Kidney (tissue), 14 donors: ENCODE results near the gene HRG. TPM values are rescaled to one million over a fixed set of nuclear protein-coding genes. Genes with fewer than 3 reads are reported as not detected.

Experiments used
- DNase-seq, 5 donors: peaks; one replicate each; pipeline ENCODE4 v3.0.0-alpha.2; 2013 to 2020
- FAIRE-seq: peaks from 2 replicates; lab custom pipeline; 2012; peaks lifted over from hg19 to GRCh38; lab: Jason Lieb, UNC
- H3K27ac ChIP-seq, 2 donors: one replicate each; pipeline ENCODE4 v1.7.0; 2013; ENCODE audit warnings: low read depth in 2 of 2, low read length in 2 of 2, inconsistent platforms in 1 of 2
- H3K27me3 ChIP-seq: one replicate; pipeline ENCODE4 v1.7.1; 2013; ENCODE audit warnings: low read length, inconsistent platforms; ENCODE audit not compliant: control insufficient read depth, insufficient read depth
- H3K36me3 ChIP-seq, 3 donors: one replicate each; pipeline versions ENCODE4 v1.7.0 to v1.7.1; 2013; ENCODE audit warnings: low read length in 3 of 3, control low read depth in 1 of 3, inconsistent platforms in 1 of 3; ENCODE audit not compliant: insufficient read depth in 3 of 3, control insufficient read depth in 2 of 3
- H3K4me1 ChIP-seq, 3 donors: one replicate each; pipeline versions ENCODE4 v1.7.0 to v1.7.1; 2013; ENCODE audit warnings: low read length in 3 of 3, inconsistent platforms in 1 of 3, low read depth in 1 of 3; ENCODE audit not compliant: control insufficient read depth in 2 of 3, insufficient read depth in 2 of 3
- H3K4me3 ChIP-seq, 3 donors: one replicate each; pipeline versions ENCODE4 v1.7.0 to v1.8.1; 2013; ENCODE audit warnings: low read length in 3 of 3, control low read depth in 1 of 3, inconsistent platforms in 1 of 3
- H3K9ac ChIP-seq, 3 donors: one replicate each; pipeline versions ENCODE4 v1.7.0 to v1.7.1; 2013; ENCODE audit warnings: low read length in 3 of 3, control low read depth in 1 of 3, inconsistent platforms in 1 of 3
- H3K9me3 ChIP-seq, 3 donors: one replicate each; pipeline versions ENCODE4 v1.7.0 to v1.7.1; 2013; ENCODE audit warnings: low read length in 3 of 3, control low read depth in 1 of 3, inconsistent platforms in 1 of 3; ENCODE audit not compliant: control insufficient read depth in 2 of 3, insufficient read depth in 1 of 3
- CTCF ChIP-seq: IDR thresholded peaks from 3 replicates; pipeline ENCODE4 v1.5.1; 2012; ENCODE audit warnings: mild to moderate bottlenecking, moderate library complexity, borderline replicate concordance; ENCODE audit not compliant: insufficient read depth; ENCODE audit errors: extremely low read depth
- intact Hi-C: fragments of 100-400 bp; cut with DNase I; formaldehyde crosslinking; loops from one replicate; pipeline ENCODE4 v1.11.1; 2022
- polyA plus RNA-seq: library from polyadenylated mRNA; stranded (reverse); fragments of 350-450 nt; fragmentation: Illumina TruSeq; extraction: RNeasy Lipid Tissue Mini Kit (QIAGEN cat#74804); gene quantifications from one replicate; pipeline ENCODE4 v1.2.3, GENCODE V29; 2014; ENCODE audit warnings: low read depth, low replicate concordance; ENCODE audit not compliant: insufficient read depth
- total RNA-seq: library from RNA; stranded (reverse); fragmentation: NEBNext Ultra II Directional; extraction: Animal tissue kit (Norgen Biotek cat#: 25700); gene quantifications from one replicate; pipeline ENCODE4 v1.2.1, GENCODE V29; 2021
- donor health status: control.
- donor health status: control.
- donor health status: control.
- donor health status: control.
- donor health status: control.
- donor health status: DM: yes; HTN: yes; CAD: no.
- donor health status: Normal renal cell carcinoma (clear cell type).

The HRG gene
- total and polyA plus RNA-seq, 2 donors from 2014 or later: 0.35 to 22.8 TPM

DNA sequence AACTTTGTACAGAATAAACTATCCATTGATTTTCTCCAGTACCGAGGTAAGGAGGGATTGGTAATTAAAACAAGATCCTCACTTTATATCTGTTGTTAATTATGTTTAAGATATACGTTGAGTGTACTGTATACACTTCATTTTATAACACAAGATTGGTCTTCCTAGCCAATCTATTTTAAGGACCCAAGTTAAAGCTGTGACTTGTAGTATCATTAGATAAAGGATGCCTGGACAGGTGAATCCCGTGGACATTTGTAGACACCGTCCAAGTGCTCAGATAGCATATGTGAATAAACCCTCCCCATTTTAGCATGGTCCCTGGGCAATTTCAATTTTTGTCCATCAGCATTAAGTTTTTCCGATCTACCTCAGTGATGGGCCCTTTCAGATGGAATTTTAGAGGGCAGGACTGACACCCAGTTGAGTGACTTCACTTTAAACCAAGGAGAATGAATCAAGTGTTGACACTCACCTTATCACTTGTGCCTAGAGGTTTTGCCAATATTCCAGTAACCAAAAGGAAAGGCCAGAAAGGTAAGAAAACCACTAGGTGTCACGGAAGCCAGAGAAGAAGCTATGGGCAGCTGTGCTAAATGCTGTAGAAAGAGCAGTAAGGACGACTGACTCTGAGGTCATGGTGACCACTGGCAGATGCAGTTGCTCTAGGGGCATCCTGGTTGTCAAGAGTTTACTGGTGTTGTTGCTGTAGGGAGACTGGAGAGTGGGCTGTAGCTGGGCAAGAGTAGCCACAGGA is 43.7 kb upstream of the HRG start:
- no peak overlapping the region for H3K4me3 ChIP-seq
- no peaks in the 10 kb centered on the region for H3K9me3 ChIP-seq
- no peak overlapping the region for H3K27ac ChIP-seq
- DNase-seq: no peak
- no peak for TF ChIP-seq CTCF
- H3K4me1 ChIP-seq: peaks cover 0 to 5% (median 0%) of the 10 kb centered on the region in 3 donors
- no peak for FAIRE-seq
- H3K9ac ChIP-seq: no peak overlapping the region
- H3K27me3 ChIP-seq: no peaks in the 10 kb centered on the region
- intact Hi-C loops: no loop called here
- no peaks in the 10 kb centered on the region for H3K36me3 ChIP-seq

GRCh38 chr3:186622651-186623310 is 43.0 kb upstream of the HRG start:
- no peaks in the 10 kb centered on the region for H3K27me3 ChIP-seq
- H3K9me3 ChIP-seq: no peaks in the 10 kb centered on the region
- H3K27ac ChIP-seq: no peak overlapping the region
- TF ChIP-seq CTCF: no peak
- no peak overlapping the region for H3K9ac ChIP-seq
- H3K4me1 ChIP-seq: no peaks in the 10 kb centered on the region
- no peak for DNase-seq
- H3K36me3 ChIP-seq: no peaks in the 10 kb centered on the region
- no peak overlapping the region for H3K4me3 ChIP-seq
- intact Hi-C loops: no loop called here
- no peak for FAIRE-seq

- H3K9ac ChIP-seq: no peak overlapping the region
- H3K9me3 ChIP-seq: no peaks in the 10 kb centered on the region
- intact Hi-C loops: no loop called here
- TF ChIP-seq CTCF: no peak
- no peak overlapping the region for H3K27ac ChIP-seq
- no peaks in the 10 kb centered on the region for H3K27me3 ChIP-seq
- DNase-seq: no peak
- H3K36me3 ChIP-seq: no peaks in the 10 kb centered on the region
- no peak for FAIRE-seq
- H3K4me3 ChIP-seq: no peak overlapping the region
- no peaks in the 10 kb centered on the region for H3K4me1 ChIP-seq
Observed at GRCh38 chr3:186624598-186624997, 41.2 kb upstream of the HRG start.
